DMS114 treated with DMSO at 0.1 percent for 48 hours (cell line): ENCODE measurements around the gene TMEM52.
"Not testable (repeated sequence)": the region's sequence is repeated elsewhere in the genome, so short reads cannot be mapped to it uniquely, and the experiment has no call there.

Experiments used
- DNase-seq: peaks from one replicate; lab custom pipeline; 2025; ENCODE audit not compliant: unreplicated experiment; lab: John Stamatoyannopoulos, UW

TMEM52 gene

DNA sequence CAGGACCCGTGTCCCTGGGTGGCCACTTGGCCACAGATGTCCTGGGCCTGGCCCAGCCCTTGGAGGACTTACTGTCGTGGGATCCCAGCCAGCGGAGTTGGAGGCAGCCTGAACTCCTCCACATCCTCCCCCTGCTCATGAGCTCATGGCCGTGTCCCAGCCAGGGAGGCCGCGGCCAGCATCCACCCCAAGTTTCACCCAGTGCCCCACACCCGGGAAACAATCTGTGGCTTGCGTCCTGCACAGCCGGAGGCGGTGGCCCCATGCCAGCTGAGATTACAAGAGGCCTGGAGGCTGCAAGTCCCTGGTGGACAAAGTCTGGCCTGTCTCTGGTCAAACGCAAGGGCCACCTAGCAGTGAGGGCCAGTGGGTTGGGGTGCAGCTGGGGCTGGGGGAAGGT, 27.5 kb upstream of the TMEM52 start:
- DNase-seq: no peak

DNA sequence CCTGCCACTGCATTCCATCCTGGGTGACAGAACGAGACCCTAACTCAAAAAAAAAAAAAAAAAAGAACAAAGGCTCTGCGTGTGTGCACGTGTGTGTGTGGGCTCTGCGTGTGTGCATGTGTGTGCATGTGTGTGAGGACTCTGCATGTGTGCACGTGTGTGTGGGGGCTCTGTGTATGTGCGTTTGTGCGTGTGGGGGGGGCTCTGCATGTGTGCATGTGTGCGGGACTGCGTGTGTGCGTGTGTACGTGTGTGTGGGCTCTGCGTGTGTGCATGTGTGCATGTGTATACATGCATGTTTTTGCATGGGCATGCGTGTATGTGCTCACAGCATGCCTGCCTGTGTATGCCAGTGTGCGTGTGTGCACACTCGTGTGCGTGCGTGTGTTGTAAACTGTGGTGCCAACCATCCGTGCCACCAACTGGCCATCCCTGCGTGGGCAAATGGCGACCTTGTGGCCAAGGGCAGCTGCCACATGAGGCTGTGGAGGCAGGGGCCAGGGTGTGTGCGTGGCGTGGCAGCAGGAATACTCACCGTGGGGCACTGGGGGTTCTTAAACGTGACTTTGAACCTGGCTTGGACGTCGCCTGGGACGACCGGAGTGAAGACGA, 26.8 kb upstream of the TMEM52 start:
- DNase-seq: no peak

- peak; percentile 48 for DNase-seq
Measured at GRCh38 chr1:1943834-1944570, 24.9 kb upstream of the TMEM52 start.

- no peak for DNase-seq
Measured at GRCh38 chr1:1942753-1943656, 23.9 kb upstream of the TMEM52 start.

- no peak for DNase-seq
Measured at GRCh38 chr1:1941868-1942752, 23.0 kb upstream of the TMEM52 start.

- no peak for DNase-seq
Measured at GRCh38 chr1:1941211-1941841, 22.2 kb upstream of the TMEM52 start.

DNA sequence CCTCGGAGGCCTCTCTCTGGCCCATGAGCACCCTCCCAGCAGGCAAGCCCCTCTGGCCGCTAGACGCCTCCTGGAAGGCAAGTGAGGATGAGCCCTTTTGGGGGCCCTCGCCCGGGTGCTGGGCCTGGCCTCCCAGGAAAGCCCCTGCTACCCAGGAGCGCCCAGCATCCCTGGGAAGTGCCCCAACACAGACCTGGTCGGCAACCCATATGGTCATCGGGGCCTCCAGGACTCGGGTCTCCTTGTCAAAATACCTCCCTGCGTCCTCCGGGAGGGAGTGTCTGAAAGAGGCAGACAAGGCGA, 21.0 kb upstream of the TMEM52 start:
- DNase-seq: no peak

DNA sequence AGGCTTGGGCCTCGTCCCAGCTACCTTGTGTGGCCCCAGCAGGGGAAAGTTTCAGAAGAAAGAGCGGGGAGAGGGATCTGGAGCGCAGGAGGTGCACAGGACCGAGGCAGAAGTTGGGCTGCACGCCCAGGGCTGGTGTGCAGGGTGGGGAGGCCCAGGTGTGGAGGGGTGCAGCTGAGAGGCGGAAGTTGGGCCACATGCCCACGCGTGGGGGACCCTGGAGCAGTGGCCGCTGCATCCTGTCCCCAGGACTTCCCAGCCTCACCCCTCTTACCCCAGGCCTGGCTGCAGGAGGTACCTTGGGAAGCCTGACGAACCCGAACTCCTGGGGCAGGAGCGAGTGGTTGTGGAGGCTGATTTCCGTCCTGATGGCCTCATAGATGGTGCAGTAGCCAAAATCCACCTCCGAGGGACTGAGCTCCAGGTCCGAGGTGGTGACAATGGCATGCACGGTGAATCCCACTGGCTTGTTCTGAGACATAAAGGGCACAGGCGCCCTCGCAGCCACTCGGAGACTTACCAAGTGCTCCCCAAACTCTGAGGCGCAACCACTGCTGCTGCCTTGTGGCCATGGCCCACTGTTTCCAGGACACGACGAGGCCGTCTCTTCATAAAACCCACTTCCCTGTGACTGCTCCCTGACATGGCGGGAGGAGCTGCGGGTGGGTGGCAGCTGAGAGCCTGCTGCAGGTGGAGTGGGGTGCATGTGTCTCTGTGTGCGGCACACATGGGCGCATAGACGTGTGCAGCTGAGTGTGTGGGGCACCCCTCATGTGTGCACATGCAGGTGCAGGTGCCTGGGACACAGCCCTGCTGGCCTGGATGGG, 20.4 kb upstream of the TMEM52 start:
- DNase-seq: no peak

- no peak for DNase-seq
Measured at GRCh38 chr1:1938613-1939295, 19.7 kb upstream of the TMEM52 start.

DNA sequence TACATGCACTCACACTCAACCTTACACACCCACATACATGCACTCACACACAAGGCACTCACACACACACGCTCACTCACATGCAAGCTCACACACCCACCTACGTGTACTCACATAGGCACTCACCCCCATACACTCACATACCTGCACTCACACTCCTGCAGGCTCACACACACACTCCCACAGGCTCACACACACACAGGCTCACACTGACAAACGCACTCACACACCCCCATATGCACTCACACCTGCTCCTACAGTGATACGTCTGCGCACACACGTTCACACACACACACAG, 19.1 kb upstream of the TMEM52 start:
- no peak for DNase-seq

GRCh38 chr1:1937549-1938275, 18.6 kb upstream of the TMEM52 start:
- DNase-seq: no peak

DNA sequence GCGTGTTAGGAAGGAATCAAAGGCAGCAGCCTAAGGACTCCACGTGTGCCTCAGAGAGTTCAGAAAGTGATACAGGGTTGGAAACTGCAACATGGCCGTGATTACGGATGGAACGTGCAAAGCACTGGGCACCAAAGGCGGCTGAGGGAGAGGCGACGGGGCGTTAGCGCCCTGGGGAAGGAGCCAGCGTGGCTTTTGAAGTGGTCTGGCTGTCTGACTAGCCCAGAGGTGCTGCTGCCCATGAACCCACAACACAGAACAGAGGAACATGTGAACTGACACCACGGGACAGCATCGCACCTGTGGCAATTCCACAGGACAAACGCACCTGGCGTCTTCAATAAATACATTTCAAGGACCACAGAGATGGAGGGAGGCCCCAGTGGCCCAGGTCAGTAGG, 18.0 kb upstream of the TMEM52 start:
- no peak for DNase-seq

DNA sequence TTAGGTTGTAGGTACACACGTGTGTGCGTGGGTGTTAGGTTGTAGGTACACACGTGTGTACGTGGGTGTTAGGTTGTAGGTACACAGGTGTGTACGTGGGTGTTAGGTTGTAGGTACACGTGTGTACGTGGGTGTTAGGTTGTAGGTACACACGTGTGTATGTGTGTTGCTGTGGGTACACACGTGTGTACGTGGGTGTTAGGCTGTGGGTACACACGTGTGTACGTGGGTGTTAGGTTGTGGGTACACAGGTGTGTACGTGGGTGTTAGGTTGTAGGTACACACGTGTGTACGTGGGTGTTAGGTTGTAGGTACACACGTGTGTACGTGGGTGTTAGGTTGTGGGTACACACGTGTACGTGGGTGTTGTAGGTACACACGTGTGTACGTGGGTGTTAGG, 15.8 kb upstream of the TMEM52 start:
- DNase-seq: not testable (repeated sequence)

GRCh38 chr1:1929639-1930545, 10.8 kb upstream of the TMEM52 start:
- no peak for DNase-seq

DNA sequence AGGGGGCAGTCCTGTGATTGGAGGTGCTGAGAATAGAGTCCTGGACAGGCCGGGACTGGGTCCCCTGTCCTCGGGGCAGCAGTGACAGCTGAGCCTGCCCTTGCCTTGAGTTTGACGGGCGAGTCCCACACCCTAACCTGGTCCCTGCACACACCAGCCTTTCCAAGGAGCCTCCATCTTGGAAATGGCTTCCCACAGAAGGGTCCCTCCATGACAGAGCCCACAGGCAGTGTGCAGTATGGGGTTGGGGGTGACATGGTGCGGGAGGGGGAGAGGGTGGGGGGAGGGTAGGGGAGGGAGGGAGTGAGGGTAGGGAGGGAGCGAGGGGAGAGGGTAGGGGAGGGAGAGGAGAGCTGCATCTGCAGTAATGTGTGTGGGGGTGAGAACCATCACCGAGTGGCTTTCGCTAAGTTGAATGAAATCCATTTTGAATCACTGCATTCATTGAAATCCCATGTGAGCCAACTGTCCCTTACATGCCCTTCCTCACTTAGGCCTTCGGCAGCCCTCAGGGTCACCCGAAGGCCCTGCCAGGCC, 10.1 kb upstream of the TMEM52 start:
- DNase-seq: no peak

GRCh38 chr1:1928231-1929101, 9.4 kb upstream of the TMEM52 start:
- no peak for DNase-seq
